ENCODE measurements around the gene ABCD1.

GRCh38 chrX:153779891-153780677 is 55.4 kb downstream of the ABCD1 start:
- TF ChIP-seq, protein P1, sequence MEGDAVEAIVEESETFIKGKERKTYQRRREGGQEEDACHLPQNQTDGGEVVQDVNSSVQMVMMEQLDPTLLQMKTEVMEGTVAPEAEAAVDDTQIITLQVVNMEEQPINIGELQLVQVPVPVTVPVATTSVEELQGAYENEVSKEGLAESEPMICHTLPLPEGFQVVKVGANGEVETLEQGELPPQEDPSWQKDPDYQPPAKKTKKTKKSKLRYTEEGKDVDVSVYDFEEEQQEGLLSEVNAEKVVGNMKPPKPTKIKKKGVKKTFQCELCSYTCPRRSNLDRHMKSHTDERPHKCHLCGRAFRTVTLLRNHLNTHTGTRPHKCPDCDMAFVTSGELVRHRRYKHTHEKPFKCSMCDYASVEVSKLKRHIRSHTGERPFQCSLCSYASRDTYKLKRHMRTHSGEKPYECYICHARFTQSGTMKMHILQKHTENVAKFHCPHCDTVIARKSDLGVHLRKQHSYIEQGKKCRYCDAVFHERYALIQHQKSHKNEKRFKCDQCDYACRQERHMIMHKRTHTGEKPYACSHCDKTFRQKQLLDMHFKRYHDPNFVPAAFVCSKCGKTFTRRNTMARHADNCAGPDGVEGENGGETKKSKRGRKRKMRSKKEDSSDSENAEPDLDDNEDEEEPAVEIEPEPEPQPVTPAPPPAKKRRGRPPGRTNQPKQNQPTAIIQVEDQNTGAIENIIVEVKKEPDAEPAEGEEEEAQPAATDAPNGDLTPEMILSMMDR (IDR thresholded peaks at IDR 0.05), result no peak
- TF ChIP-seq ETV6 (CRISPR knock-in tag; IDR thresholded peaks at IDR 0.05) (no peak), TCF7 (CRISPR knock-in tag; IDR thresholded peaks at IDR 0.05; ENCODE audit: low read depth) (no peak), JAZF1 (CRISPR knock-in tag; IDR thresholded peaks at IDR 0.05) (no peak), NR3C1 (CRISPR knock-in tag; conservative IDR thresholded peaks at IDR 0.05; ENCODE audit: low read depth) (no peak), SP1 (CRISPR knock-in tag; conservative IDR thresholded peaks at IDR 0.05) (no peak), USF2 (CRISPR knock-in tag; IDR thresholded peaks at IDR 0.05) (no peak), ESRRA (CRISPR knock-in tag; IDR thresholded peaks at IDR 0.05; ENCODE audit: borderline replicate concordance) (no peak)
- TF ChIP-seq, protein P2, sequence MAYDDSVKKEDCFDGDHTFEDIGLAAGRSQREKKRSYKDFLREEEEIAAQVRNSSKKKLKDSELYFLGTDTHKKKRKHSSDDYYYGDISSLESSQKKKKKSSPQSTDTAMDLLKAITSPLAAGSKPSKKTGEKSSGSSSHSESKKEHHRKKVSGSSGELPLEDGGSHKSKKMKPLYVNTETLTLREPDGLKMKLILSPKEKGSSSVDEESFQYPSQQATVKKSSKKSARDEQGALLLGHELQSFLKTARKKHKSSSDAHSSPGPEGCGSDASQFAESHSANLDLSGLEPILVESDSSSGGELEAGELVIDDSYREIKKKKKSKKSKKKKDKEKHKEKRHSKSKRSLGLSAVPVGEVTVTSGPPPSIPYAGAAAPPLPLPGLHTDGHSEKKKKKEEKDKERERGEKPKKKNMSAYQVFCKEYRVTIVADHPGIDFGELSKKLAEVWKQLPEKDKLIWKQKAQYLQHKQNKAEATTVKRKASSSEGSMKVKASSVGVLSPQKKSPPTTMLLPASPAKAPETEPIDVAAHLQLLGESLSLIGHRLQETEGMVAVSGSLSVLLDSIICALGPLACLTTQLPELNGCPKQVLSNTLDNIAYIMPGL (CRISPR knock-in tag; IDR thresholded peaks at IDR 0.05), result no peak
- TF ChIP-seq, protein P3, sequence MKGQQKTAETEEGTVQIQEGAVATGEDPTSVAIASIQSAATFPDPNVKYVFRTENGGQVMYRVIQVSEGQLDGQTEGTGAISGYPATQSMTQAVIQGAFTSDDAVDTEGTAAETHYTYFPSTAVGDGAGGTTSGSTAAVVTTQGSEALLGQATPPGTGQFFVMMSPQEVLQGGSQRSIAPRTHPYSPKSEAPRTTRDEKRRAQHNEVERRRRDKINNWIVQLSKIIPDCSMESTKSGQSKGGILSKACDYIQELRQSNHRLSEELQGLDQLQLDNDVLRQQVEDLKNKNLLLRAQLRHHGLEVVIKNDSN (CRISPR knock-in tag; IDR thresholded peaks at IDR 0.05), result no peak
